Jurkat, Clone E6-1 (cell line): Measurements from ENCODE around the gene BCL2L15. TPM values are rescaled to one million over a fixed set of nuclear protein-coding genes. Genes with fewer than 3 reads are reported as not detected.

Source experiments
- DNase-seq: peaks from one replicate; pipeline ENCODE4 v3.0.0-alpha.2; 2011; ENCODE audit warnings: low read depth, low spot score
- H3K4me3 ChIP-seq: 2 replicates; pipeline ENCODE4 v1.5.1; 2011; ENCODE audit warnings: mild to moderate bottlenecking, low read length, control low read depth, moderate library complexity
- polyA plus RNA-seq: library from polyadenylated mRNA; unstranded; fragments of >200 nt; gene quantifications from one replicate; pipeline ENCODE4 v1.2.1, GENCODE V29; 2012; ENCODE audit warnings: missing spikeins; ENCODE audit not compliant: insufficient read length, insufficient read depth

Gene BCL2L15
- not detected for polyA plus RNA-seq

DNA sequence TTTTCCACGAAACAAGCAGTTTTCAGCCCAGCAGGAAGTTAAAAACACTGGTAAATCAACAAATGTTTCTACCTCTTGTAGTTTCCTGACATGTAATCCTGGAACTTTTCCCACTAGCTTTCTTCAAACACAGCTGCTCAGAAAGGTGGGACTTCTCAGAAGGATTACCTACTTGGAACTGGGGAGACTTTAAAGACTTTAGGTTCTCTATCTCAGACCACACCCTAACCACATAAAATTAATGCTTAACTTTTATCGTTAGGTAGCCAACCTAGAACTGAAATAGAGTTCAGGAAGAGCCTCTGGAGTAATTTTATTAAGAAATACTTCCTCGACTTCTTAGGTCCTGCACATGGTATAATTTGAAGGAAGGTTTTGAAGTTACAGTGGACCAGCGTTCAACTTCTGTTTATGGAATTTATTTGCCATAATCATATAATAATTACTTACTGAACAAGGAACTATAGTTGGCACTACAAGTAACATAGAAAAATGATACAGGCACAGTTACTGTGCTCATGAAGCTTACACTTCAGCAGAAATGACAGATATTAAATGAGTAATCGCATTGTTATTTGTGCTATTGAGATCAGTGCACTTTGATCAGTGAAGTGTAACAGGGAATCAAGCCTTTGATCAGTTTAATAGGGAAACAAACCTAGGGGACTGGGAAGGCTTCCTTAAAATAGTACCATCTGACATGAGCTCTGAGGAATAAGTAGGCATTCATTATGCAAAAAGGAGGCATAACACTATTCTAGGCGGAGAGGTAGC lies at the start of gene BCL2L15:
Gene BCL2L15, minus strand, starts transcription at position 180 of the 774 bp plus-strand sequence. CDS start 206 bp downstream, outside the sequence.
- DNase-seq, result no peak
- H3K4me3 ChIP-seq, result no peak within 1 kb of the TSS

DNA sequence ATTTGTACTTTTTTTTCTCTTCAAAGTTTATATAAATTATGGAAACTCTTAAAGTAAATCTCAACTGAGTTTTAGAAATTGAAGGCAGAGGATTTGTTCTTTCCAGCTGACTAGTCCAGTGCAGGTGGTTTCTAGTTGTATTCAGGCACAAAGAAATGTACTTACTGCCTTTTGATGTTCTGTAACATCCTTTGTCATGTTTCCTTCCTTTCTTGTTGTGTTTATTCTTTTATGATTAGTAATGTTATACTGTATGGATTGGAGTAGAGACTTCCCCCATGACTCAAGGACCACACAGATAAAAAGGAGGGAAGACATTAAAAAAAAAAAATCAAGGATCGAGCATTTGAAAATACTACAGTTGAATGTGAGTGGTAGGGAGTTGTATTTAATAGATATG lies 49.8 kb upstream of the BCL2L15 start:
- H3K4me3 ChIP-seq, result no peak overlapping the region
- DNase-seq, result peak; percentile 69

DNA sequence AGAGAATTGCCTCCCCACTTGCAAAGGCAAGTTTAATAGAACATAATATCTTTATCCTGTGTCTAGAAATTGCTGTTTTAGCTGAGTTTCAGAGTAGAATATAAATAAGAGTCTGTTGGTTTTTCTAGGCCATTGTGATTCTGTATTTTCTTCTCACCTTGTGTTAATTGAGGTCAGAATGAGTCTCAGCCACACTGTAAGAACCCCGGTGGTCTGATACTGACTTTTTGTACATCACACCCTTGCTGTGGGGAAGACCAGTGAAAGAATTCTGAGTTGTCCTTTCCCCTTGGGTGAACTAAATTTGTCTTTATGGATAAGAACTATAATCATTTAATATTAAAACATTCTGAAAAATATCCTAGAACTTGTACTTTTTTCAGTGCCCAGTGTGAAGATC lies 48.6 kb upstream of the BCL2L15 start:
- no peak overlapping the region for H3K4me3 ChIP-seq
- DNase-seq, result no peak

DNA sequence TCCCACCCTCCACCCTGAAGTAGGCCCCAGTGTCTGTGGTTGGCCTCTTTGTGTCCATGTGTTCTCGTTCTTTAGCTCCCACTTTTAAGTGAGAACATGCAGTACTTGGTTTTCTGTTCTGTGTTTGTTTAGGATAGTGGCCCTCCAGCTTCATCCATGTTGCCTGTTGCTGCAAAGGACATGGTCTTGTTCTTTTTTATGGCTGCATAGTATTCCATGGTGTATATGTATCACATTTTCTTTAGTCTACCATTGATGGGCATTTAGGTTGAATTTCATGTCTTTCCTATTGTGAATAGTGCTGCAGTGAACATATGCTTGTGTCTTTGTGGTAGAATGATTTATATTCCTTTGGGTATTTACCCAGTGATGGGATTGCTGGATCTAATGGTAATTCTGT lies 47.8 kb upstream of the BCL2L15 start:
- H3K4me3 ChIP-seq, result no peak overlapping the region
- no peak for DNase-seq

DNA sequence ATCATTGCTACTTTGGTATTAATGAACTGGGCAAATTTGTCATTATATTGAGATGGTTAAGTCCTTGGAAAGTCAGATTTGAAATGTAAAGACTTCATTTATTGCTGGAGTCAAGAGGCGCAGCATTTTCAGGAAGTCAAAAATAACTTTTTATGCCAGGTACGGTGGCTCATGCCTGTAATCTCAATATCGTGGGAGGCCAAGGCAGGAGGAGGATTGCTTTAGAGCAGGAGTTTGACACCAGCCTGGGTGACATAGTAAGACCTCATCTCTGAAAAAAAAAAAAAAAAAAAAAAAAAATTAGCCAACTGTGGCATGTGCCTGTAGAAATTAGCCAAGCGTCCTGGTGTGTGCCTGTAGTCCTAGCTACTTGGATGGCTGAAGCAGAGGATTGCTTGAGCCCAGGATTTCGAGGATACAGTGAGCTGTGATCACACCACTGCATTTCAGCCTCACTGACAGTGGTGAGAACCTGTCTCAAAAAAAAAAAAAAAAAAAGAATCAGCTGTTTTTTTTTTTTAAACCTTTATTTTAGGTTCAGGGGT lies 47.2 kb upstream of the BCL2L15 start:
- DNase-seq, result no peak
- no peak overlapping the region for H3K4me3 ChIP-seq

DNA sequence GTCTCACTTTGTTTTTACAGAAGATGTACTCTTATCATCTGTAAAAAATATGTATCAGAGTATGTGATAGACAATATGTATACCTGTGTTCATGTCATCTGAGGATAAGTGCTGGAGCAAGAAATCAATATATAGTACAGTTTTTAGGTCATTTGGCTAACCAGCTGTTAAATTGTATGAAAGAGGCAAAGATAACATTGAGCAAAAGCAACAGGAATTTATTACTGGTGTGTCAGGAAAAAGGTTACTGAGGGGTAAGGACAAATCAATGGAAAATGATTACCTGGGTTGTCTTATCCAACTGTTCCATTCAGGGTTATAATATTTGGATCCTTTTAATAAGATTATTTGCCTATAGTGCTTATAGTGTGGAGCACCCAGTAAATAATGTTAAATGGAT lies 46.6 kb upstream of the BCL2L15 start:
- DNase-seq, result no peak
- no peak overlapping the region for H3K4me3 ChIP-seq

DNA sequence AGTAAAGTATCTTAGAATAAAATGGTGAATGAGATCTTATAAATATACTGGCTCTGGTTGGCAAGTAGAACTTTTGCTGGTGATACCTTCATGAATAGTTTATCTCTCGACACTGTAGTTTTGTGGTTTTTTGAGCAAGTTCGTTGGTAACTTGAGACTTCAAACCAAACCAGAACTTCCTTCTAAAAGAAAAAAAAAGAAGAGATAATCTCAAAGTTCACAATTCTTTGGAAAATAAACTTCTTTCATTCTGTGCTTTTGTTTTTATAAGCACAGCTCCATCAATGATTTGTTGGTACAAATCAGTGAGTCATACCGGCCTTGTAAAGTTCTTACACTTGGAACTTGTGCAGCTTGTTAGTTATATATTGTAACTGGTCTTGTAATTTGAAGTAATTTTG lies 44.1 kb upstream of the BCL2L15 start:
- peak; percentile 93 for DNase-seq
- H3K4me3 ChIP-seq, result peak overlapping the region; percentile 95

DNA sequence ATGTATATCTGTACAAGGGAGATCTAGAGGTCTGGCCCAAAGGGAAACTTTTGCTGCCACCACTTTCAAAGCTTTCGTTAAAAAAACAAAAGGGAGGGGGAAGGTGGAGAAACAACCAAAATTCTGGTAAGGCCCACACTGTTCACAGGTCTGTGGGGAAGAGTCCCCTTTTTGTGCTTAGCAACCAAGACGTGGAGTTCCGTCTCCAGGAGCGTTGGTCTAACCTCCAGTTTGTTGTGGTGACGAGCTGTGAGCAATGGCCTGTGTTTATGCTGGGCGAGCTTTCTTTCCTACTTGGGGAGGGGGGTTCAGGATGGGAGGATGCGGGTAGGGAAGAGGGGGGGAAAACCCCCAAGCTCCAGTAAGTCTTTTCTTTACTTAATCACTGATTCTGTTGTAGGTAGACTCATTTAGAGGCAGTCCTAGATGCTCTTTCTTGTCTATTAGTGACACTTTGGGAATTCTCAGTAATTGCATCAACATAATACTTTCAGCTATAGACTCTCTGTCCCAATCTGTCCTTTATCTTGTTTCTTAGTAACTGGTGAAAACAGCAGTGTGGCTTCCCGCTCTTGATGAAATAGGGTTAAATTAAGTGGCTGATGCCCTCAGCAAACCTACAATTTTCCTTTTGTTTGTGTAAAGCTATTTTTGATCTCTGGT lies 43.2 kb upstream of the BCL2L15 start:
- DNase-seq, result peak; percentile 79

DNA sequence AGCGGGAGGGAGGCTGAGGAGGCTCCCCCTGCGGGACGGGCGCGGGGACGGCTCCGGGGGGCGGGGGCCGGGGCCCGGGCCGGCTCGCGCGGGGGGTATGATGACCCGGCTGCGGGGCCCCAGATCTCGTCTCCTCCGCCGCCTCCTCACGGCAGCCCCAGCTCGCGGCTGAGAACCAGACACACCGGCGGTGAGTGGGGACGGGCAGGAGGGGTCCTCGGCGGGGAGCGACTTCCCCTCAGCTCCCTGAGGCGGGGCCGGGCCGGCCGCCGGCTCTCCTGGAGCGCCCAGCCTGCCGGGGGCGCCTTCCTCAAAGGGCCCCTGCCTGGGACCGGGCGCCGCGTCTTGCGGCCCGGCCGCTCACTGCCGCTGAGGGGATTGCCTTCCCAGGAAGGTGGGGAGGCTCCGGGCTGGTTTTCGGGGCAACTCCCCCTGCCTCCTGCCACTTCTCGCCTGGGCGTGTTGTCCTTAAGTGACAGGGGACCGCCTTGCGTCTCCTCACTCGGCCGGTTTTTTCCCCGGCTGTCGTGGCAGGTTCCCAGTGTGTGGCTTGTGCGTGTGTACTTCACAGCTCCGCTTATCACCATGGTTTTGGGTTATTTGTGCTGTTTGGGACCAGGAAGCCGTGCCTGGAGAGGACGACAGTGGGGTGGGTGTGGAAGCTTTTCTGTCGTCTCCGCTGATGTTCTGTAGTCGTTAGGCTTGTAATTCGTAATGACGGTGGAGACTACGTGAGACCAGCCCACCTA lies 42.5 kb upstream of the BCL2L15 start:
- no peak for DNase-seq
- peak overlapping the region; percentile 95 for H3K4me3 ChIP-seq

More for the DNA sequence above, 43.2 kb upstream of the BCL2L15 start:
- peak overlapping the region; percentile 95 for H3K4me3 ChIP-seq

DNA sequence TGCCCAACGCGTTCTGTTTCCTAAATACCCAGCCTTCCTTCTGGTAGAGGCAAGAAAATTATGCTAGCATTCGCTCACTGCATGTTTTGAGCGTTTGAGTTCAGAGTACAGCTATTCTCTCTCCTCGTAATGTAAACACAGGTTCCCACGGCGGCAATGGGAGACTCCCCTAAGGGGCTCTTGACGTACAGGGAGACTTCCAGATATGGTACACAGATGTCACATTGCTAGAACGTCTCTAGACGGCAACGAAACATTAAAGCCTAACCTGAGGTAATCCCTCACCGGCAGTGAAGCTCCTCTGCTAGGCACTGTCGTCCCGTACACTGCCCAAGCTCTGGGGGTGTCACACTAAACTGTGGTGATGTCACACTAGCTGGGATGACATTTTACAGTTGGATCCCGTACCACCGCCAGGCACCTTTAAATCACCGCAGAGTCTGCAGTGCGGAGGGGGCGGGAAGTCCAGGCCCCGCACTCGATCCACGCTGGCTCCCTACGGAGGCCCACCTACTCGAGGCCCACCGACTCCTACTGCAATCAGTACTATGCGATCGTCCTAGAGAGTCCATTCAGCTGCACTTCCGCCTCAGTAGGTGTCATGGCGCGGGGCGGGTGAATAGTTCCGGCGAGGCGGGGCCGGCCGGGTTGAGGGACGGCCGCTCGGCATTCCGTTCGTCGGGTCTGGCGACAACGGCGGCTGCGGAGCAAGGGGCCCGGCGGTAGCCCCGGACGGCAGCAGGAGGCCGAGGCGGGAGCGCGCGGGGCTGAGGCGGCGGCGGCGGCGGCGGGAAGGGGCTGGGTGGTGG lies 41.8 kb upstream of the BCL2L15 start, which contains the start of gene HIPK1:
Gene HIPK1, plus strand, starts transcription at position 384 of the 809 bp plus-strand sequence.
- peak; percentile 85 for DNase-seq
- peak within 1 kb of the TSS; percentile 95 for H3K4me3 ChIP-seq

DNA sequence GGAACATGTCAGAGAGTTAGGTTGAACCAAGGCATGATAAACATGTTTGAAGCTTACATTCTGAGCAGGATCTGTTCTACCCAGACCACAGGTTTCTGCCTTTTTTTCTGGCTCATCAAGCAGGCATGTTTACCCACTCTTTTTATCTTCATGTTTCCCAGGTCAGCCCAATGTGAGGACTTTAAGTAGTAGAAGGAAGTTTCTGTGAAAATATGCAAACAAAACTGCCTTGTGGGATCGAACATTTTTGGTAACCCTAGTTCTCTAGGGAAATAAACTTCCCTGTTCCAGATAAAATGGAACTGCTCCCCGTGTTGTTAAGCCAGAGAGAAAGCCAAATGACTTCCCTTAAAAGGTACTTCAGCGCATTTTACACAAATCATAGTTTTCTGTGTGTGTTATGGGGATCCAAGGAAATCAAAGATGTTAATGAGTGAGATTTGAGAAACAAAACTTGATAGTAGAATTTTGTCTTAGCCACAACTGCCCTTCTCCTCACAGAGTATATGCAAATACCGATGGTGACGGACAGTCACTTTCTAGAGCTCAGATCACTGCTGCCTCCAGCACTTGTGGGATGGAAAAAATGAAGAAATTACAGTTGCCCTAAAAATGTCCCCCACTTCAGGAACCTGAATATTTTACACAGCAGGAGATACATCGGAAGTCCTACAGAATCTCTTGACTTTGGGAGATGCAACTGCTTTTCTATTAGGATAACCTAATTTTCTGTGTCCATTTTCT lies 41.0 kb upstream of the BCL2L15 start:
- peak overlapping the region; percentile 95 for H3K4me3 ChIP-seq
- DNase-seq, result no peak

DNA sequence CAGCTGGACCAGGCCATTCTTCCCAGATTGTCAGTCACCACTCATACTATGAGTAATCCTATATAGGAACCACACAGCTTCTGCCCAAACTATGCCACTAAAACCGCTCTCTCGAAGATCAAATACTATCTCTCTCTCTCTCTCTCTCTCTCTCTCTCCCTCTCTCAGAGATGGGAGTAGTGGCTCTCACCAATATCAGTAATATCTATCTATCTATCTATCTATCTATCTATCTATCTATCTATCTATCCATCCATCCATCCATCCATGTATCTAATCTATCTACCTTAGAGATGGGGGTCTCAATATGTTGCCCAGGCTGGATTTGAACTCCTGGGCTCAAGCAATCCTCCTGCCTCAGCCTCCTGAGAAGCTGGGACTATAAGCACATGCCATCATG lies 37.1 kb upstream of the BCL2L15 start:
- no peak overlapping the region for H3K4me3 ChIP-seq
- no peak for DNase-seq

DNA sequence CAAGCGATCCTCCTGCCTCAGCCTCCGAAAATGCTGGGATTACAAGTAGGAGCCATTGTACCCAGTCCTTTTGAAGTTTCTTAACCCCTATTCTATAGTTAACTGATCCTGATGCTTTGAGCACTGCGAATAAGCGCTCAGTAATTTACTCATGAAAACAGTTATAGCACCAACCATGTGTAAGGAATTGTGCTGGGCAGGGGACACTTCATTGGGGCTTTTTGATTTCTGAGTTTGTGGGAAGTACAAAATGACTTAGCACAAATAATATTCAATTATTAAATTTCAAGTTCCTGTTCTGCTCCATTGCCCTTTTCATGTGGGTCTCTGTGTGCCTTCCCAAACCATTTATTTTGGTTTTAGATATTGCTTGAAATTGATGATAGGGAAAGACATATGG lies 35.6 kb upstream of the BCL2L15 start:
- DNase-seq, result no peak
- no peak overlapping the region for H3K4me3 ChIP-seq

DNA sequence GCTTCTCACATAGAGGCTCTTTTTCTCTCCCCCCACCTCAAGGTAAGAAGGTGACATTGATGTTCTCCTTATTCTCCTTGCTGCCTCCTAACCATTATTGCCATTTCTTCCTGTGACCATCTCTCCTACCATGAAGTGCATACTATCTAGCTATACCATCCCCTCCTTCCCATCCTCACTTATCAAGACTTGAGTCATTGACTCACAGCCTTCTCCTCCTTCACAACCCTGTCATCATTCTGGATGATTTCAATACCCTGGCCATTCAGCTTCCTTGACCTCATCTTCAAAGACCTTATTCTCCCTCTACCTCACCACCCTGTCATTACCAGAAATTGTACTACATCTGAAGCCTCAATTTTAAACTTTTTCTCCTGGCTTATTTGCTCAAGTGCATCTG lies 30.9 kb upstream of the BCL2L15 start:
- no peak for DNase-seq
- H3K4me3 ChIP-seq, result no peak overlapping the region

DNA sequence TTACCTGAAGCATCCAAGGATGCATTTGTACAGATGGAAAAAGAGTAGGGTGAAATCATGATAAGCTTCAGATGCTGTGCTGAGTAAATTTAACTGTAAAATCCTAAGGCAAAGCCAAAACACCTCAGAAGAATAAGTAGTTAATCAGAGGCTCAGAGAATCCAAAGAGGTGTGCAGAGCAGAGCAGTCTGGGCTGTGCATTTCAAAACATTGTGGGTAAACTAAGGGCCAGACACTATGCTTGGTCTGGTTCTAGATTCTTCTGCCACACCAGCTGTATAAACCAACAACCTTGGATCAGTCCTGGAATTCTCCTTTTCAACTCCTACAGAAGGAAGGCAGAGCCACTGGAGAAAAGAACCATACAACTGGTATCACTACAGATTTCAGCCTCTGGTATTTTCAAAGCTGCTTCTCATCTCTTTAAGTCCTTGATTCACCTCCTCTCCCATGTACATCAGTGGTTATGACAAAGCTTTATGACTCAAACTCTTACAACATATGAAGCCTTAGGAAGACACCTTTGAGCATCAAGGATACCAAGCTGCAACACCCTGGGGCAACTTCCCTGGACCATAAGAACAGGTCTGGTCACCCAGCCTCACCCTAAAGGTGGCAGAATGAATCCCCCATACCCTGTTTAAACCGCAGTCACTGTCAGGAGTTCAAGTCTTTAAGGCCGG lies 30.2 kb upstream of the BCL2L15 start:
- DNase-seq, result no peak
- no peak overlapping the region for H3K4me3 ChIP-seq

DNA sequence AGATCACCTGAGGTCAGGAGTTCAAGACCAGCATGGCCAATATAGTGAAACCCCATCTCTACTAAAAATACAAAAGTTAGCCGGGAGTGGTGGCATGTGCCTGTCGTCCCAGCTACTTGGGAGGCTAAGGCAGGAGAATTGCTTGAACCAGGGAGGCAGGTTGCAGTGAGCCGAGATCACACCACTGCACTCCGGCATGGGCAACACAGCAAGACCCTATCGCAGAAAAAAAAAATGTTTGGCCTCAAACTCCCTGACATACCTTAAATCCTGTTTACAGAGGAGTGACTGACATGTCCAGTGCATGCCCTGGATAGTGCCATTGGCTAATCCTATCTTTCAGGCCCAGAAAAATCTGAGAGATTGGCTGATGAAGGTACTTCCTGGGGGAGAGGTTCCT lies 29.6 kb upstream of the BCL2L15 start:
- DNase-seq, result no peak
- H3K4me3 ChIP-seq, result no peak overlapping the region

DNA sequence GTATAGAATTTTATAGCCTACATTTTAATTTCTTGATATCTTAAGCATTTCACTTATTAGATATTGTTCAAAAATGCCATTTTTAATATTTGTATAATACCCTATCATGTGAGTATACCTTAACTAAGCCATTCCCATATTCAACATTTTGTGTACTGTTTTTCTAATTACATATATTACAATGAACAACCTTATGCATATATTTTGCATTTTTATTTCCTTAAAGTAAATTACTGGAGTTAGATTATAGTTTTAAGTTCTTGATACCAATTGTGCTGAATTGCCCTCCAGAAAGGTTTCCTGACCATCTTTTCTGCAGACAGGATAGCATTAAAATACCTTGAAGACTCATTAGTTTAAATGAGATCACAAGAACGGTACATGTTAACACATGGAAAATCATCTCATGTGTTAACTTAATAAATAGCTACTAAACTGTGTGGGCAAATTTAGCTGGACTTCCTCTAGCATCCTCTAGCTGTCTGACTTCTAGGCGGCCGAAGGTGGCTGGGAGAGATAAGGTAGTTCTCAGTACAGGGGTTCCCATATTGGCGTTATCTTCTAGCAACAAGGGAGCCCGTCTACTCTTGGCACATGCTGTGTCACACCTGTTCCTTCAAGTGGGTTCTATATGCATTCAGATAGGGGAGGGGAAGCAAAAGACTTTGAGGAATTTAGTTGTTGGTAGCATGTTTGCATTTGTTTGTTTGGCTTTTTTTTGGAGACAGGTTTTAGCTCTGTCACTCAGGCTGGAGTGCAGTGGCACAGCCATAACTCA lies 26.7 kb upstream of the BCL2L15 start:
- DNase-seq, result no peak

More for the DNA sequence above, 26.7 kb upstream of the BCL2L15 start:
- H3K4me3 ChIP-seq, result no peak overlapping the region
